OCI-LY7 (cell line): ENCODE results near the gene NFATC2. TPM values are rescaled to one million over a fixed set of nuclear protein-coding genes. Genes with fewer than 3 reads are reported as not detected.

Experiments used
- BruUV-seq: library from RNA; stranded (reverse); fragments of 400-500 nt; replicated peaks from 2 replicates; lab custom pipeline; 2021; lab: Mats Ljungman, UMichigan
- CTCF ChIA-PET: fragments of 300-600 bp; sonication (Branson Sonifier 250); formaldehyde crosslinking; loops from one replicate; lab custom pipeline; 2022; ENCODE audit warnings: antibody characterized with exemption; ENCODE audit not compliant: unreplicated experiment; lab: Charles Lee
- POLR2A ChIA-PET: fragments of 300-600 bp; sonication (Branson Sonifier 250); formaldehyde crosslinking; loops from one replicate; lab custom pipeline; 2022; ENCODE audit warnings: antibody characterized with exemption; lab: Charles Lee
- DNase-seq: peaks from one replicate; pipeline ENCODE4 v3.0.0-alpha.2; 2015; ENCODE audit warnings: low spot score
- H2AFZ ChIP-seq: fragments of 200-600 bp; sonication (generic), shearing (Covaris generic); 2 replicates; pipeline ENCODE4 v1.6.1; 2014; ENCODE audit warnings: mild to moderate bottlenecking, antibody characterized with exemption, low read length, moderate library complexity
- H3K27ac ChIP-seq: fragments of 200-600 bp; sonication (generic); 2 replicates; pipeline ENCODE4 v1.5.1; 2014; ENCODE audit warnings: mixed run types, low read depth, mild to moderate bottlenecking, moderate library complexity, low read length, inconsistent platforms; ENCODE audit not compliant: poor library complexity, severe bottlenecking
- H3K36me3 ChIP-seq: fragments of 200-600 bp; sonication (generic); 2 replicates; pipeline ENCODE4 v1.6.1; 2014; ENCODE audit warnings: mild to moderate bottlenecking, antibody characterized with exemption, low read length, moderate library complexity, mixed read lengths; ENCODE audit not compliant: insufficient read depth
- H3K4me1 ChIP-seq: fragments of 200-600 bp; sonication (generic); 2 replicates; pipeline ENCODE4 v1.5.1; 2014; ENCODE audit warnings: mild to moderate bottlenecking, low read length; ENCODE audit not compliant: insufficient read depth, poor library complexity, severe bottlenecking
- H3K4me2 ChIP-seq: fragments of 200-600 bp; sonication (generic); 2 replicates; pipeline ENCODE4 v1.6.1; 2014; ENCODE audit warnings: mild to moderate bottlenecking, low read length
- H3K4me3 ChIP-seq: fragments of 200-600 bp; sonication (generic); 2 replicates; pipeline ENCODE4 v1.5.1; 2014; ENCODE audit warnings: mild to moderate bottlenecking, low read depth, low read length; ENCODE audit not compliant: poor library complexity, severe bottlenecking
- H3K79me2 ChIP-seq: fragments of 200-600 bp; sonication (generic); 2 replicates; pipeline ENCODE4 v1.6.1; 2016; ENCODE audit warnings: low read depth, mild to moderate bottlenecking, low read length, moderate library complexity, mixed read lengths; ENCODE audit not compliant: insufficient read depth
- H3K9me2 ChIP-seq: fragments of 200-600 bp; sonication (generic); 2 replicates; pipeline ENCODE4 v1.6.1; 2016; ENCODE audit warnings: mild to moderate bottlenecking, low read length, mixed read lengths; ENCODE audit not compliant: insufficient read depth
- H3K9me3 ChIP-seq: fragments of 200-600 bp; sonication (generic); 2 replicates; pipeline ENCODE4 v1.6.1; 2014; ENCODE audit warnings: mild to moderate bottlenecking, mixed run types, low read length, mixed read lengths
- H4K20me1 ChIP-seq: fragments of 200-600 bp; sonication (generic); 2 replicates; pipeline ENCODE4 v1.6.1; 2014; ENCODE audit warnings: mild to moderate bottlenecking, antibody characterized with exemption, low read length, moderate library complexity, mixed read lengths; ENCODE audit not compliant: insufficient read depth
- EZH2phosphoT487 ChIP-seq: fragments of 200-600 bp; sonication (generic); IDR thresholded peaks from 2 replicates; pipeline ENCODE4 v1.6.1; 2018; ENCODE audit warnings: low read depth, borderline replicate concordance, mild to moderate bottlenecking, mixed run types, antibody characterized with exemption, low read length, moderate library complexity, mixed read lengths
- intact Hi-C: fragments of 100-400 bp; cut with micrococcal nuclease; formaldehyde crosslinking; loops from one replicate; pipeline ENCODE4 v1.10.0; 2022; ENCODE audit not compliant: unreplicated experiment
- total RNA-seq, 2 experiments: library from RNA; depleted of rRNA in 1 of 2; stranded (reverse); fragments of >200 nt in 1 of 2; shearing (Covaris generic) in 1 of 2; gene quantifications; 2 replicates each; pipeline ENCODE4 v1.2.3, GENCODE V29; 2014 to 2022
- TF ChIP-seq, protein P1 (sequence below): fragments of 200-600 bp; sonication (generic); conservative IDR thresholded peaks from 2 replicates; pipeline ENCODE4 v1.5.1; 2014; ENCODE audit warnings: mild to moderate bottlenecking, antibody characterized with exemption, low read length, moderate library complexity, mixed read lengths

Gene NFATC2
- total RNA-seq, 2 experiments from 2014 or later: 12.5 to 43.8 TPM

DNA sequence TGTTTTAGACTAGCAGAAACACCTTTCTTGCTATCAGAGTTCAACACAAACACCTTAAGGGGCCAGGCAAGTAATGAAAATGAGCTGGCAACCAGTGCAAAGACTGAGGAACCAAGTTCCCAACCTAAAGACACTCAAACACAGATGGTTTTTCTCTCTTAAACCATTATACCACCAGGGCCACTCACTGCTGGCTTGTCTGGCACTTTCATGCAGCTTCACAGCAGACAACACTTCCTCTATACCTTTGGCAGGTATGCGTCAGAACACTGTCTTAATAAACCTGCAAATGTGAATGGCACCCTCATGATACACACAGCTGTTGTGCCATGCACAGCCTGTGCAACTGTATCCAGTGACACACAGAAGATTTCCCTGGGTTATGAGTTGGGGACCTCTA, 41.6 kb downstream of the NFATC2 start:
- peak; percentile 28 for DNase-seq
- BruUV-seq: no TSS peak
- Histone ChIP-seq H3K4me3 (no peak overlapping the region), H3K4me2 (peak overlapping the region; percentile 24; the same call in 1 of the 2 replicates), H4K20me1 (no peaks in the 10 kb centered on the region), H3K9me3 (no peaks in the 10 kb centered on the region), H3K79me2 (peaks cover 29% of the 10 kb centered on the region; the same call in 1 of the 2 replicates), H3K4me1 (peaks cover 63% of the 10 kb centered on the region), H2AFZ (no peak overlapping the region), H3K9me2 (no peaks in the 10 kb centered on the region), H3K36me3 (peaks cover 67% of the 10 kb centered on the region), H3K27ac (peak overlapping the region; percentile 42)
- ChIA-PET POLR2A (interaction anchor here (1.1 to 2.0 kb wide), 4 partner anchors 11 to 77 kb away, joined by 3 to 8 read pairs (median 6); partner anchors contain the start of gene NFATC2), CTCF (interaction anchor here (0.6 to 1.4 kb wide), 2 partner anchors 8 to 114 kb away, joined by 3 read pairs; no protein-coding TSS in a partner anchor)
- intact Hi-C loops: no loop called here
- TF ChIP-seq, protein P1, sequence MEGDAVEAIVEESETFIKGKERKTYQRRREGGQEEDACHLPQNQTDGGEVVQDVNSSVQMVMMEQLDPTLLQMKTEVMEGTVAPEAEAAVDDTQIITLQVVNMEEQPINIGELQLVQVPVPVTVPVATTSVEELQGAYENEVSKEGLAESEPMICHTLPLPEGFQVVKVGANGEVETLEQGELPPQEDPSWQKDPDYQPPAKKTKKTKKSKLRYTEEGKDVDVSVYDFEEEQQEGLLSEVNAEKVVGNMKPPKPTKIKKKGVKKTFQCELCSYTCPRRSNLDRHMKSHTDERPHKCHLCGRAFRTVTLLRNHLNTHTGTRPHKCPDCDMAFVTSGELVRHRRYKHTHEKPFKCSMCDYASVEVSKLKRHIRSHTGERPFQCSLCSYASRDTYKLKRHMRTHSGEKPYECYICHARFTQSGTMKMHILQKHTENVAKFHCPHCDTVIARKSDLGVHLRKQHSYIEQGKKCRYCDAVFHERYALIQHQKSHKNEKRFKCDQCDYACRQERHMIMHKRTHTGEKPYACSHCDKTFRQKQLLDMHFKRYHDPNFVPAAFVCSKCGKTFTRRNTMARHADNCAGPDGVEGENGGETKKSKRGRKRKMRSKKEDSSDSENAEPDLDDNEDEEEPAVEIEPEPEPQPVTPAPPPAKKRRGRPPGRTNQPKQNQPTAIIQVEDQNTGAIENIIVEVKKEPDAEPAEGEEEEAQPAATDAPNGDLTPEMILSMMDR: no peak
- TF ChIP-seq EZH2phosphoT487: no peak

DNA sequence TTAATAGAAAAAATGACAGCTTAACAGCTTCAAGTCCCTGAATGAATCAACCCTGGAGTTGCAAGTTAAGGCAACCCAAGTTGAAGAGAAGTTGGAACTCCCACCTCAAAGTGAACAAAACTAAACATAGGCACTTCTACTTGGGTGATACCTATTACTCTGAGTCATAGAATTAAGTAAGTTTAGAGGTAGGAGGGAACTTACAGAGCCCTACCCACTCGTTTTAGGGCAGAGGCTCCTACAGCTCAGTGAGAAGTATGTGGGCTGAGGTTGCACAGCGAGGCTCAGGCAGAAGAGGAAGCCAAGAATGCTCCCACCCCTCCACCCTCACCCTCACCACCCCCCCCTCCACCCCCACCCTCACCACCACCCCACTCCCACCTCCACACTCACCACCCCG, 42.2 kb downstream of the NFATC2 start:
- Histone ChIP-seq H3K4me3 (no peak overlapping the region), H3K9me2 (no peaks in the 10 kb centered on the region), H3K27ac (peak overlapping the region; percentile 42), H4K20me1 (no peaks in the 10 kb centered on the region), H3K4me1 (peaks cover 69% of the 10 kb centered on the region), H3K36me3 (peaks cover 67% of the 10 kb centered on the region), H3K79me2 (peaks cover 29% of the 10 kb centered on the region; the same call in 1 of the 2 replicates), H2AFZ (no peak overlapping the region), H3K9me3 (no peaks in the 10 kb centered on the region), H3K4me2 (0 out of 2 replicates have a peak overlapping the region, but pooled peaks have one; percentile 7)
- intact Hi-C loops: no loop called here
- TF ChIP-seq, protein P1: no peak
- peak; percentile 13 for DNase-seq
- BruUV-seq: no TSS peak
- POLR2A ChIA-PET: interaction anchor here (0.6 to 1.8 kb wide), 6 partner anchors 8 to 465 kb away, joined by 3 to 7 read pairs (median 4); partner anchors contain the start of gene NFATC2
- CTCF ChIA-PET: interaction anchor here (0.6 to 1.4 kb wide), 2 partner anchors 9 to 114 kb away, joined by 3 read pairs; no protein-coding TSS in a partner anchor
